Prostate gland (tissue), 2 donors: ENCODE results near the gene NUDT5.

Experiments
- CTCF ChIP-seq, 4 experiments: fragments of 200-600 bp in 2 of 4; fragments of 450-650 bp in 2 of 4; sonication (generic) in 2 of 4; IDR thresholded peaks; 1 replicate in 3 of 4; 2 replicates in 1 of 4; pipeline ENCODE4 v1.5.1; 2016 to 2019; ENCODE audit warnings: antibody characterized with exemption in 4 of 4, mild to moderate bottlenecking in 2 of 4, moderate library complexity in 2 of 4
- POLR2A ChIP-seq: fragments of 450-650 bp; IDR thresholded peaks from one replicate; pipeline ENCODE4 v1.6.1; 2016; ENCODE audit warnings: antibody characterized with exemption, mild to moderate bottlenecking
- POLR2AphosphoS5 ChIP-seq: sonication (generic); formaldehyde crosslinking; IDR thresholded peaks from one replicate; pipeline ENCODE4 v1.6.1; 2017; ENCODE audit warnings: antibody characterized with exemption

DNA sequence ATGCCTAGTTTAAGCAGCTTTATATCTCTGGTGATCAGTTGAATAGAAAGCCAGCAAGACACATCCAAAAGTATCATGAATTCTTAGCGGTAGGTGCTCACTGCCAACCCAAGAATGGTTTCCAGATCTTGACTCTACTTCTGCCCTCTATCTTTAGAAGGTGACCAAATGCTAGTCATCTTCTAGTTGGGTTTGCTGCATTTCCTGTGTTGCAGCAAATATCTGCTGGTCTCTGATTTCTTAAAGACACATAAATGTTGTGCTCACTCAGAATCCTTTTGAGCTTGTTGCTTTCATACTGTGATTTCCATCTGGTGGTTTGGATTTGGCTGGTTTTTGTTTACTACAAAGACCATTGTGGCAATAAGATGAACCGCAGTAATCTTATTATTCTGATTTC lies 2.5 kb upstream of the NUDT5 start:
- TF ChIP-seq CTCF (IDR thresholded peaks at IDR 0.05), result no peak
- no peak for TF ChIP-seq POLR2A
- no peak for TF ChIP-seq POLR2AphosphoS5
